ENCODE measurements around the gene NRTN. TPM values are rescaled to one million over a fixed set of nuclear protein-coding genes. Genes with fewer than 3 reads are reported as not detected.

NRTN gene
- total RNA-seq, 1 experiment from 2014 or later, result 1.9 TPM

DNA sequence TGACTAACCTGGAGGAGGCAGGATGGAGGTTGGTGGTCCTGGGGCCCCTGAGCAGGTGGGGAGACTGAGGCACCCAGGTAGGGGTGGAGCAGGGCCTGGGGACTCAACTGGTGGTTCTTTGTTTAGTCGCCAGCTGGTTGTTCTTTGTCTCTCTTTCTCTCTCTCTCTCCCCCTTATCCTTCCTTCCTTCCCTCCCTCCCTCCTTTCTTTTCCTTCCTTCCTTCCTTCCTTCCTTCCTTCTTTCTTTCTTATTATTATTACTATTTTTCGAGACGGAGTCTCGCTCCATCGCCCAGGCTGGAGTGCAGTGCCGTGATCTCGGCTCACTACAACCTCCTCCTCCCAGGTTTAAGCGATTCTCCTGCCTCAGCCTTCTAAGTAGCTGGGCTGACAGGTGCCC, 6.6 kb upstream of the NRTN start:
- no peaks in the 10 kb centered on the region for H3K4me1 ChIP-seq (replicated peaks; ENCODE audit: insufficient read depth)
- no peaks in the 10 kb centered on the region for H3K79me2 ChIP-seq (ENCODE audit: low read depth)
- H3F3A ChIP-seq (ENCODE audit: insufficient read depth, low read depth), result peaks cover 3% of the 10 kb centered on the region; the same call in 1 of the 2 replicates
- intact Hi-C loops (cut with micrococcal nuclease; ENCODE audit: unreplicated experiment), result no loop called here
- no peaks in the 10 kb centered on the region for H3K9me2 ChIP-seq (ENCODE audit: insufficient read depth)
- TF ChIP-seq EZH2 (IDR thresholded peaks at IDR 0.05; ENCODE audit: low read depth), result no peak
- TF ChIP-seq, protein P1, sequence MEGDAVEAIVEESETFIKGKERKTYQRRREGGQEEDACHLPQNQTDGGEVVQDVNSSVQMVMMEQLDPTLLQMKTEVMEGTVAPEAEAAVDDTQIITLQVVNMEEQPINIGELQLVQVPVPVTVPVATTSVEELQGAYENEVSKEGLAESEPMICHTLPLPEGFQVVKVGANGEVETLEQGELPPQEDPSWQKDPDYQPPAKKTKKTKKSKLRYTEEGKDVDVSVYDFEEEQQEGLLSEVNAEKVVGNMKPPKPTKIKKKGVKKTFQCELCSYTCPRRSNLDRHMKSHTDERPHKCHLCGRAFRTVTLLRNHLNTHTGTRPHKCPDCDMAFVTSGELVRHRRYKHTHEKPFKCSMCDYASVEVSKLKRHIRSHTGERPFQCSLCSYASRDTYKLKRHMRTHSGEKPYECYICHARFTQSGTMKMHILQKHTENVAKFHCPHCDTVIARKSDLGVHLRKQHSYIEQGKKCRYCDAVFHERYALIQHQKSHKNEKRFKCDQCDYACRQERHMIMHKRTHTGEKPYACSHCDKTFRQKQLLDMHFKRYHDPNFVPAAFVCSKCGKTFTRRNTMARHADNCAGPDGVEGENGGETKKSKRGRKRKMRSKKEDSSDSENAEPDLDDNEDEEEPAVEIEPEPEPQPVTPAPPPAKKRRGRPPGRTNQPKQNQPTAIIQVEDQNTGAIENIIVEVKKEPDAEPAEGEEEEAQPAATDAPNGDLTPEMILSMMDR (conservative IDR thresholded peaks at IDR 0.05), result no peak
- ChIA-PET POLR2A (ENCODE audit: unreplicated experiment) (no interaction called here), CTCF (no interaction called here)
- no peaks in the 10 kb centered on the region for H3K36me3 ChIP-seq (ENCODE audit: low read depth)
- H2AFZ ChIP-seq, result no peak overlapping the region
- no peak overlapping the region for H3K4me3 ChIP-seq
- H3K27ac ChIP-seq, result no peak overlapping the region
- BruUV-seq (replicated peaks), result no TSS peak
- H3K4me2 ChIP-seq, result no peak overlapping the region
- no peak for DNase-seq
- no peaks in the 10 kb centered on the region for H3K9me3 ChIP-seq (ENCODE audit: insufficient read depth, low read depth)
- no peaks in the 10 kb centered on the region for H4K20me1 ChIP-seq (ENCODE audit: insufficient read depth)
- no peaks in the 10 kb centered on the region for H3K27me3 ChIP-seq (ENCODE audit: insufficient read depth, low read depth)

DNA sequence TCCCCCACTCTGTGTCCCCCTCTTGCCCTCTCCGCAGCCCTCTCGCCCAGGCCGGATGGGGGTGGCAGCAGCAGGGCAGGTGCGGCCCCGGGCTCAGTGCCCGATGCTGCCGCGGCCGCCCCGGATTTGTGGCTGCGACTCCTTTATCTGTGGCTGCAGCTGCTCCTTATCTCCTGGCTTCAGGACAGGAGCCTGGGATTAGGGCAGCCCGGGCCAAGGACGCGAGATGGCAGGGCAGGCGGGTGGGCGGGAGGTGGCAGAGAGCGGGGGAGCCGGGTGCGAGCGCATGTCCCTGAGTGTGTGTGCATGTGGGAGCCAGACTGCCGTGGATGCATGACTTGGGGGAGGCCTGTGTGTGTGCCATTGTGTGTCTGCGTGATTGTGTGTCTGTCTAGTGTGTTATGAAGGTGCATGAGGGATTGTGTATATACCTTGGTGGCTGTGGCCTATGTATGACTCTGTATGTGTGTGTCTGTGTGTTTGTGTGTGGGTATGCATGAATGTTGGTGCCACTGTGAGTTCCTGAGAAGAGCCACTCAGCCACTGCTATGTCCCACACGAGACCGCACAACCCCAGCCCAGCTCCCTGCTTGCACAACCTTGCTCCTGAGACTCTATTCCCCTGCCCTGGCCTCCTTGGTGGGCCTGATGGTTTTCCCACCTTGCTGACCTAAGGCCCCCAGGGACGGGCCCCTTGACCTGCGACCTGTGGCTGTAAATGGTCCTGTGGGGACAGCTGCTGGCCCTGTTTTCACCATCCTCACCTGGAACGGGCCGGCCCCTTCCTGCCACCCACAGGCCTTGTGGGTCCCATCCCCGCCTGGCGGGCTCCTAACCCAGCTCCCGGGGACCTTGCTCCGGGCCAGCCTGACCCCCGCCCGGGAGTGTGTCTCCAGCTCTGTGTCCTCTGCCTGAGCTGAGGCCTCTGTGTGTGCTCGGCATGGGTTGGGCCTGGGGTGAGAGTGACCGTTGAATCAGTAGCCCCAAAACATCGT, 5.3 kb upstream of the NRTN start:
- no peaks in the 10 kb centered on the region for H3K9me2 ChIP-seq (ENCODE audit: insufficient read depth)
- no peaks in the 10 kb centered on the region for H3K4me1 ChIP-seq (replicated peaks; ENCODE audit: insufficient read depth)
- no peaks in the 10 kb centered on the region for H3K9me3 ChIP-seq (ENCODE audit: insufficient read depth, low read depth)
- H3K4me3 ChIP-seq, result no peak overlapping the region
- H3K27ac ChIP-seq, result no peak overlapping the region
- intact Hi-C loops (cut with micrococcal nuclease; ENCODE audit: unreplicated experiment), result loop anchor here (10.0 kb wide), 2 partner anchors 185 to 225 kb away; no protein-coding TSS in a partner anchor
- no peaks in the 10 kb centered on the region for H4K20me1 ChIP-seq (ENCODE audit: insufficient read depth)
- no TSS peak for BruUV-seq (replicated peaks)
- no peaks in the 10 kb centered on the region; the same call in 1 of the 2 replicates for H3F3A ChIP-seq (ENCODE audit: insufficient read depth, low read depth)
- H2AFZ ChIP-seq, result no peak overlapping the region
- ChIA-PET POLR2A (ENCODE audit: unreplicated experiment) (interaction anchor here (0.6 kb wide), 1 partner anchor 75 kb away, joined by 4 read pairs; no protein-coding TSS in a partner anchor), CTCF (no interaction called here)
- H3K79me2 ChIP-seq (ENCODE audit: low read depth), result no peaks in the 10 kb centered on the region
- H3K27me3 ChIP-seq (ENCODE audit: insufficient read depth, low read depth), result no peaks in the 10 kb centered on the region
- no peak for DNase-seq
- no peak overlapping the region for H3K4me2 ChIP-seq
- no peaks in the 10 kb centered on the region for H3K36me3 ChIP-seq (ENCODE audit: low read depth)
- TF ChIP-seq EZH2 (IDR thresholded peaks at IDR 0.05; ENCODE audit: low read depth), result no peak
- TF ChIP-seq, protein P1 (conservative IDR thresholded peaks at IDR 0.05), result no peak

DNA sequence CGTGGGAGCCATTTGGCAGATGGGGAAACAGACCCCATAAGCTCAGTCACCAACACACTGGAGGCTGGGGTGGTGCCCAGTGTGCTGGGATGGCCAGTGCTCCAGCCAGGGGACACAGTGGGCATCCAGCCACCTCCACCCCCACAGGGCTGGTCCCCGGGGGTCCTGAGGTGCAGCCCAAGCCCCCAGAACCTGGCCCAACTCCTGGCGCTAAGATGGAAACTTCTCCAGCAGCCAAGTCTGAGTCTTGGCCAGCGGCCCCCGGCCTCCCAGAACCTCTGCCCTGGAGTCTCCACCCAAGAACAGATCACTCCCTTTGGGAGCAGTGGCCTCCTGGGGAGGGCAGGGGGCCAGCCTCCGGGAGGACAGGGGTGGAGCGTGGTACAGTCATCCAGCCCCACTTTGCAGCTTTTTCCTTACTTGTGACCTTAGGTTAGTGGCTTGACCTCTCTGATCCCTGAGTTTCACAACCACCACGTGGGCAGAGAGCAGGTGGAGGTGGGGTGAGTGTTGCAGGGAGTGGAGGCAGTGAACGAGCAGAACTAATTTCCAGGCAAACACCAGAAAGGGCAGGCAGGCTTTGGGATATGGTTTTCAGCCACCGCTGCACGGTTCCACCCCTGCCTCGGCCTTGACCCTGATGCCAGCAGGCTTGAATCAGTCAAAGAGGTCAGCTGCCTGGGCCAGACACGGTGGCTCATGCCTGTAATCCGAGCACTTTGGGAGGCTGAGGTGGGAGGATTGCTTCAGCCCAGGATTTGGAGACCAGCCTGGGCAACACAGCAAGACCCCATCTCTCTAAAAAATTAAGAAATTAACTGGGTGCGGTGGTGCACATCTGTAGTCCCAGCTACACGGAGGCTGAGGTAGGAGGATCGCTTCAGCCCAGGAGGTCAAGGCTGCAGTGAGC, 4.3 kb upstream of the NRTN start:
- H3K36me3 ChIP-seq (ENCODE audit: low read depth), result no peaks in the 10 kb centered on the region
- no peaks in the 10 kb centered on the region for H3F3A ChIP-seq (ENCODE audit: insufficient read depth, low read depth)
- H3K9me2 ChIP-seq (ENCODE audit: insufficient read depth), result no peaks in the 10 kb centered on the region
- CTCF ChIA-PET, result no interaction called here
- H3K4me3 ChIP-seq, result no peak overlapping the region
- no peaks in the 10 kb centered on the region for H4K20me1 ChIP-seq (ENCODE audit: insufficient read depth)
- H3K79me2 ChIP-seq (ENCODE audit: low read depth), result no peaks in the 10 kb centered on the region
- H2AFZ ChIP-seq, result no peak overlapping the region
- DNase-seq, result no peak
- no peaks in the 10 kb centered on the region for H3K4me1 ChIP-seq (replicated peaks; ENCODE audit: insufficient read depth)
- H3K27me3 ChIP-seq (ENCODE audit: insufficient read depth, low read depth), result 0 out of 2 replicates have a peak, but pooled peaks cover 2% of the 10 kb centered on the region
- TF ChIP-seq, protein P1 (conservative IDR thresholded peaks at IDR 0.05), result no peak
- no peak for TF ChIP-seq EZH2 (IDR thresholded peaks at IDR 0.05; ENCODE audit: low read depth)
- no peak overlapping the region for H3K4me2 ChIP-seq
- intact Hi-C loops (cut with micrococcal nuclease; ENCODE audit: unreplicated experiment), result loop anchor here (10.0 kb wide), 2 partner anchors 184 to 224 kb away; no protein-coding TSS in a partner anchor
- POLR2A ChIA-PET (ENCODE audit: unreplicated experiment), result no interaction called here
- H3K27ac ChIP-seq, result no peak overlapping the region
- no peaks in the 10 kb centered on the region for H3K9me3 ChIP-seq (ENCODE audit: insufficient read depth, low read depth)
- no TSS peak for BruUV-seq (replicated peaks)
